Activated T-cell treated with anti-CD3 and anti-CD28 coated beads for 1 hour (primary cell): ENCODE data around the gene SERTAD3.
A peak's percentile ranks its signal among the peaks of the same experiment; 100 is the strongest.
"Not testable (repeated sequence)": the region's sequence is repeated elsewhere in the genome, so short reads cannot be mapped to it uniquely, and the experiment has no call there.

Experiments used
- DNase-seq: peaks from one replicate; pipeline ENCODE4 v3.0.0-alpha.2; 2020; ENCODE audit warnings: low read depth

Gene SERTAD3, protein sequence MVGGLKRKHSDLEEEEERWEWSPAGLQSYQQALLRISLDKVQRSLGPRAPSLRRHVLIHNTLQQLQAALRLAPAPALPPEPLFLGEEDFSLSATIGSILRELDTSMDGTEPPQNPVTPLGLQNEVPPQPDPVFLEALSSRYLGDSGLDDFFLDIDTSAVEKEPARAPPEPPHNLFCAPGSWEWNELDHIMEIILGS

DNA sequence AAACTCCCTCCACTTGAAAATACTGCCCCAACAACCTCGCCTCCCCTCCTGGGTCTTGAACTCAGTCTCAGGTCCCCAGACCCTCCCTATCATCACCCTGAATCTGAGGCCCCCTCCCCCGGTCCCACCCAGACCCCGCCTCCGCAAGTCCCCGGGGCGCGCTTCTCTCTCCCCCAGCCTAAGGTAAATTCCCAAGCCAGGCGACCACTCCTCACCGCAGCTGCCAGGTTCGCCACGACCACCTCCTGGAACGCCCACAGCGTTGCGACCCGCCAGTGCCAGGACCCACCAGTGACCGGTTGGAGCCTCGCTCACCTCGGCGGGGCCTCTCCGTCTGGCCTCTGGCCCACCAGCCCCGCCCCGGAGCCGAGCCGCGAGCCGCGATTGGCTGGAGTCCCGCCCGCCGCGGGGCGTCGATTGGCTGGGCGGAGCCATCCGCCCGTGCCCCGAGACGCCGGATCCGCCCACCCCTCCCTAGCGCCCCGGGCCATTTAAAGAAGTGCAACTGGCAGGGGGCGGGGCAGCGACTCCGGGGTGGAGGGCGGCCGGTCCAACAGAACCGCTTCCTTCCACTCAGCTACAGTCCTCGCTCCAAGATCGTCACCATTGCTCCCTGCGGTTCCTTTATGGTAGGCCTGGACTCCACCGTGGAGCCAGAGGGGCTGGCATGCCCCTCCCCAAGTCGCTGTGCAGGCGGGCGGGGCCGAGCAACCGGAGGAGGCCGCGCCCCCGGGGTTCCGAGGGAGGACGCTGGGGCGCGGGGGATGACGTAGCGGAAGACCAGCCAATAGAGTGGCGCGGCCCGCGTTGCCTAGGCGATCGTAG is at the start of gene SERTAD3:
TSS of gene SERTAD3 (minus strand) at position 336 of the 825 bp plus-strand sequence. CDS start 2,255 bp downstream, outside the sequence.
- peak; percentile 96 for DNase-seq

DNA sequence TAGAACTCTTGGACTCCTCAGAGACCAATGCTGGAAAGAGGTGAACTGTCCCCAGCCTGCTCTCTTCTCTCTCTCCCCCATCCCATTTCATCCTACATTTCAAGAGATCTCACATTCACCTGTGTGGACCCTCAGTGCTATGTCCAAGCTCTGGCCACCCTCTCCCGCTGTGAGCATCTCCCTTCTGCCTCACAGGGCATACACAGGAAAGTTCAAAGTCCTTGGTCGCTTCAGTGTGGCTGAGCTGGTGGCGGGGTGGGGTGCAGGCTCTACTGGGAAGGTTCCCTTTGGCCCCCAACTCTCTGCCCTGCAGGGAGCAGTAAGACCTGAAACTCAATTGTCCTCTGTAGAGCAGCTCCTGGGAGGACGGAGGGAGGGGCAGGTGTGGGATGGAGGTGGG is 49.6 kb upstream of the SERTAD3 start:
- no peak for DNase-seq

DNA sequence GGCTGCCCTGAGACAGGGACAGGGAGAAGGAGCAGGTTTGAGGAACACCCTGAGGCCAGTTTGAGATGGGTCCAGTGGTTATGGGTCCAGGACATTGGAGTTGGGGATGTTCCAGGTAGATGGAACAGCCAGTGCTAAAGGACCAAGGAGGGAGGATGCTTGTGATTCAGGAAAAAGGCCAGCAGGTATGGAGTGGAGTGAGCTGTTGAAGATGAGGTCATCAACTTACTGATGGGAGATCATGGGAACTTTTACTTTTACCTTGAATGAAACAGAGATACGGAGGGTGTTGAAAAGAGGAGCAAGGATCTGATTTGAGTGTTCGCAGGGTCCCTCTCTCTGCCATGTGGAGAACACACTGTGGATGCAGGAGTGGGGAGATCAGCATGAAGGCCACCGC is 48.1 kb upstream of the SERTAD3 start:
- DNase-seq = no peak

DNA sequence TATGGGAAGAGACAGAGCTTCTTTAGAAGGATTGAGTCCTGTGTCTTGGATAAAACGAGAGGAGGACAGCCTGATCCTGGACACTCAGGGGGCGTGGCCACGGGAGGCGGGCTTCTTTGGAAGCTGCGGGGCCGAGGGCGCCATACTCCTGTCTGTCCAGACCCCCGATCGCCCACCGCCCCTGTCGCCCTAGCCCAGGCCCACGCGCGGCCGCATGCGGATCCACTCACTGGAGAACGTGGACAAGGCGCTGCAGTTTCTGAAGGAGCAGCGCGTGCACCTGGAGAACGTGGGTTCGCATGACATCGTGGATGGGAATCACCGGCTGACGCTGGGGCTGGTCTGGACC is 45.7 kb upstream of the SERTAD3 start:
- no peak for DNase-seq

DNA sequence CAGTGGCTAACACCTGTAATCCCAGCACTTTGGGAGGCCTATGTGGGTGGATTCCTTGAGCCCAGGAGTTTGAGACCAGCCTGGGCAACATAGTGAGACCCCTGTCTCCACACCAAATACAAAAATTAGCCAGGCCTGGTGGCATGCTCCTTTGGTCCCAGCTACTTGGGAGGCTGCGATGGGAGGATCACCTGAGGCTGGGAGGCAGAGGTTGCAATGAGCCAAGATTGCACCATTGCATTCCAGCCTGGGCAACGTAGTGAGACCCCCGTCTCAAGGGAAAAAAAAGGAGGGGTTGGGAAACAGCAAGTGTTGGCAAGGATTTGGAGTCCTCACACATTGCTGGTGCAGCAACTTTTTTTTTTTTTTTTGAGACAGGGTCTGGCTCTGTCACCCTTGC is 41.9 kb upstream of the SERTAD3 start:
- no peak for DNase-seq

DNA sequence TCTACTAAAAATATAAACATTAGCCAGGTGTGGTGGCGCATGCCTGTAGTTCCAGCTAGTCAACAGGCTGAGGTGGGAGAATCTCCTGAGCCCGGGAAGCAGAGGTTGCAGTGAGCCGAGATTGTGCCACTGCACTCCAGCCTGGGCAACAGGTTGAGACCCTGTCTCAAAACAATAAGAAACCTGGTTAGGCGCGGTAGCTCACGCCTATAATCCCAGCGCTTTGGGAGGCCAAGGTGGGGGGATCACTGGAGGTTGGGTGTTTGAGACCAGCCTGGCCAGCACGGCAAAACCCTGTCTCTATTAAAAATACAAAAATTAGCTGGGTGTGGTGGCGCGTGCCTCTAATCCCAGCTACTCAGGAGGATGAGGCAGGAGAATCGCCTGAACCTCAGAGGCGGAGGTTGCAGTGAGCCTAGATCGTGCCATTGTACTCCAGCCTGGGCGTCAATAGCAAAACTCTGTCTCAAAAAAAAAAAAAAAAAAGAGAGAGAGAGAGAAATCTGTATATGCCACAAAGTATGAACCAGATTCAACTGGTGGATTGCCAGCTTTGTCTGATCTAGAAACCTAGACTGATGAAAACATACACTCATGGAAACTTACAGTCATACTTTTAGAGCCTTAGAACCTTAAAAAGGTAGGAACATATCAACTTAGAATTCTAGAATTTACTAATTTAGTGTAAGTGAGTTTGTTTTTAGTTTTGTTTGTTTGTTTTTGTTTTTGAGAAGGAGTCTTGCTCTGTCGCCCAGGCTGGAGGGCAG is 31.9 kb upstream of the SERTAD3 start:
- not testable (repeated sequence) for DNase-seq

DNA sequence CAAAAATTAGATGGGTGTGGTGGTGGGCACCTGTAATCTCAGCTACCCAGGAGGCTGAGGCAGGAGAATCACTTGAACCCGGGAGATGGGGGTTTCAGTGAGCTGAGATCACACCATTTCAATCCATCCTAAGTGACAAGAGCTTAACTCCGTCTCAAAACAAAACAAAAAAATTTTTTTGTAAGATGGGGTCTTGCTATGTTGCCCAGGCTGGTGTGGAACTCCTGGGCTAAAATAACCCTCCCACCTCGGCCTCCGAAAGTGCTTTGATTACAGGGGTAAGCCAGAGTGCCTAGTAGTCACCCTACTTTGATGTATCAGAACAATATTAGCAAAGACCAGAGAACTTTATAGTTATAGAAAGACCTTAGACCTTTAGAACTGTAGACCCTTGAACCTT is 30.6 kb upstream of the SERTAD3 start:
- no peak for DNase-seq

DNA sequence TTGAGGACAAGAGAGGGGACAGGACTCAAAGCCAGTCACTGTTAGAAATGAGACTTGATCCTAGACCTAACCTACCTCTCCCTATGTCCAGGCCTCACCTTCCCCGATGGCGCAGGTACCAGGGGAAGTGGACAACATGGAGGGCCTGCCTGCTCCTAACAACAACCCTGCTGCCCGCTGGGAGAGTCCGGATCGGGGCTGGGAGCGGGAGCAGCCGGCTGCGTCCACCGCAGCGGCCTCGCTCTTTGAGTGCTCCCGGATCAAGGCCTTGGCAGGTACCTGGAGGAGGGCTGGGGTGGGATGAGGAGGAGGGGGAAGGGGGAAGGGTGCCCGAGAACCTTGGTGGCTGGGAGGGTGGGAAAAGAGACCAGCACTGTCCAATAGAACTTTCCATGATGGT is 28.4 kb upstream of the SERTAD3 start:
- no peak for DNase-seq

DNA sequence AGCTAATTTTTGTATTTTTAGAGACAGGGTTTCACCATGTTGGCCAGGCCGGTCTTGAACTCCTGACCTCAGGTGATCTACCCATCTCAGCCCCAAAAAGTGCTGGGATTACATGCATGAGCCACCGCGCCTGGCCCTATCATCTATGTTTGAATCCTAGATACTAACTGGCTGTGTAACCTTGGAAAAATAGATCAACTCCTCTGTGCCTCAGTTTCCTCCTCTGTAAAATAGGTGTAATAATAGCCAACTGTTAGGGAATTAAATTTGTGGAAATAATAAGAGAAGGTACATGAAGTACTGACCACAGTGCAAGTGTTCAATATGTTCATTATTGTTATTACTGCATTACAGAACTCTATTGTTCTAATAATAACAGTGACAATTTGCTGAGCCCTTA is 27.0 kb upstream of the SERTAD3 start:
- DNase-seq = no peak

DNA sequence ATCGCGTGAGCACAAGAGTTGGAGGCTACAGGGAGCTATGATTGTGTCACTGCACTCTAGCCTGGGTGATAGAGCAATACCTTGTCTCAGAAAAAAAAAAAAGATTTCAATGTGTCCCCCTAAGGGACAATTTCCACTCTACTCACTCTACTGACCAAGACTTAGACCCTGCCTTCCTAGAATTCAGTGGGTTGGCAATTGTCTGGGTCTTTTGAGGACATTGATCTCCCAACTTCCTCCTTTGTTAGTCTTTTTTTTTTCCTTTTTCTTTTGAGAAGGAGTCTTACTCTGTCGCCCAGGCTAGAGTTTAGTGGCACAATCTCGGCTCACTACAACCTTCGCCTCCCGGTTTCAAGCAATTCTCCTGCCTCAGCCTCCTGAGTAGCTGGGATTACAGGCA is 24.9 kb upstream of the SERTAD3 start:
- DNase-seq = no peak

DNA sequence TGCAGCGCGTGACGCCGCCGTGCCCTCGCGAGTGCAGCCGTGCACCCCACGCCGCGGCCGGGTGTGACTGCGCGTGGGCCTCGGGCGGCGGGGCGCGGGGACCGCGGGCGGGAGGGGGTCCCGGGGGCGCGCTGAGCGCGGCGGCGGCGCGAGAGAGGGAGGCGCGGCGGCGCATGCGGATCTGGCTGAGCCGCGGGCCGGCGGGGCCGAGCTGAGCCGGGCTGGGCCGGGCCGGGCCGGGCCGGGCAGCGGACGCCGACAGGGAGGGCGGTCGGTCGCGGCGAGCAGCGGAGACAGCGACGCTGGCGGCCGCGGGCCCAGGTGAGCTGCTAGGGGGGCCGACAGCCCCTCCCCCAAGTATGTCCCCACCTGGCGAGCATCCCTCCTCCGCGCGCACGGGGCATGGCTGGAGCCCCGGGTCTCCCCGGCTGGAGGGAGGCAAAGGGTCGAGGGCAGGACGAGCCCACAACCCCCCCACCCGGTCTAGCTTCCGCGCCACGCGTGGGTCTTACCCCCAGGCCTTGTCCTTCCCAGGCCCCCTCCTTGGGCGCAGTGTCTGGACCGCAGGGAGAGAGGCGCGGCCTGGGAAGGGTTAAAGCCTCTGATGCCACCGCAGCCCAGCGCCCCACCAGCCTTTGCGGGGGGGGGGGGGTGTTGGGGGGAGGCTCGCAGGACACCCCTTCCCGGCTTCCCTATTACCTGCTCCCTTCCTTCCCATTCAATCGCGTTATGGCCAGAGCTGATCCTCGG is 23.0 kb upstream of the SERTAD3 start, which contains the start of gene SPTBN4:
TSS of gene SPTBN4 (plus strand) at position 17 of the 750 bp plus-strand sequence. CDS start 5,621 bp downstream, outside the sequence.
- no peak for DNase-seq

DNA sequence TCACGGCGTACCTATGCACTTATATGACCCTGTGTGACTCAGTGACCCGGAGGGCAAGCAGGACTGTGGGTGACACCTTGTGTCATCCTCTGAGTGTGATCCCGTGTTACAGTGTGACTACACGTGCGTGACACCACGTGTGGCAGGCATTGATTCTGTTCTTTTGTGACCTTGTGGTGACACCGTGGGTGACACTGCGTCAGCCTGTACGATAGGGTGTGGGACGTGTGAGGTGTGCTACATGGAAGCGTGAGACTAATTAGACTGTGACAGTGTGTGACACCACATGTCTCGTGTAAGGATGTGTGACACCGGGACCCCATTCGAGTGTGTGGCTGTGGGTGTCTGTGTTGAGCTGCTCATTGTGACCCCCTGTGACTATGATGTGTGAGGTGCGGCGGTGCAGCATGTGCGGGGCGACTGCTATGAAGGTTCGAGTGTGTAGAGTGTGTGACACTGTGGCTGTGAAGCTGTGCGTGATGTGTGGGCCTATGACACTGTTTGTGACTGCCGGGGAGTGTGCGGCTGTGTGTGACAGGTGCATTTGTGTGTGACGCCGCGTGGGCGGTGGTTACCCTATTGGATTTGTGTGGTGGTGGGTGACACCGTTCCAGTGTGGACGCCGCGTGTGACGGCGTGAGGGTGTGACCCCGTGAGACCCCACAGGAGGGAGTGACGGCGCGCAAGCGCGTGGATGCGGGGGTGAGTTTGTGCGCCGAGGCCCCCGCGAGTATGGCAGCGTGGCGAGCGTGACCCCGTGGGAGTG is 22.3 kb upstream of the SERTAD3 start:
- peak; percentile 22 for DNase-seq

DNA sequence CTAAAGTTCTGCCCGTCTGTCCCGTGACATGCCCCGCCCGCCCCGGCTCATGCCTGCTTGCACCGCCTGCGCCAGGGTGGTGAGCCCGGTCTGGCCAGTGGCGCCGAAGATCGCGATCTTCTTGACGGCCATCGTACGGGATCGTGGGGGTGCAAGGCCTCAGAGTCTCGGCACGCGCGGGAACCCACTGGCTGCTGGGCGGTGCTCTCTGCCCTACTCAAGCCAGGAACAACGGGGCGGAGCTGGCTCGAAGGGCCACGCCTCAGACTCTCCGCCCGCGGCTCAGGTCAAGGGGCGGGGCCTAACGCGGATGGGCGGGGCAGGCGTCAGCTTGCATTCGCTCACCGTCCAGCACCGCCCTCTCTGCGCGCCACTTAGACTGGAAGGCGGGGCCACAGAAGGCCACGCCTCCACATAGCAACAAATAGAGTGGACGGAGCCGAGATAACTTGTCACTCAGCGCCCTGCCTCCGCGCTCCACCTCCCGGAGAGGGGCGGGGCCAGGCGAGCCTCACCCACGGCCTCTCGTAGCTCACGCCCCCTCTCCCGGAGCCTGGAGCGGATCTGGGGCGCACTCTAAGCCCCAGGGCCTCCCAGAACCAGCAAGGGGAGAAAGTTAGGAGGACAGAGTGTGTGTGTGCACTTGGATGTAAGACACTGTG is 21.6 kb upstream of the SERTAD3 start, which contains the start of gene BLVRB:
TSS of gene BLVRB (minus strand) at position 189 of the 662 bp plus-strand sequence. CDS start at position 132, 57 bp downstream.
- peak; percentile 100 for DNase-seq

DNA sequence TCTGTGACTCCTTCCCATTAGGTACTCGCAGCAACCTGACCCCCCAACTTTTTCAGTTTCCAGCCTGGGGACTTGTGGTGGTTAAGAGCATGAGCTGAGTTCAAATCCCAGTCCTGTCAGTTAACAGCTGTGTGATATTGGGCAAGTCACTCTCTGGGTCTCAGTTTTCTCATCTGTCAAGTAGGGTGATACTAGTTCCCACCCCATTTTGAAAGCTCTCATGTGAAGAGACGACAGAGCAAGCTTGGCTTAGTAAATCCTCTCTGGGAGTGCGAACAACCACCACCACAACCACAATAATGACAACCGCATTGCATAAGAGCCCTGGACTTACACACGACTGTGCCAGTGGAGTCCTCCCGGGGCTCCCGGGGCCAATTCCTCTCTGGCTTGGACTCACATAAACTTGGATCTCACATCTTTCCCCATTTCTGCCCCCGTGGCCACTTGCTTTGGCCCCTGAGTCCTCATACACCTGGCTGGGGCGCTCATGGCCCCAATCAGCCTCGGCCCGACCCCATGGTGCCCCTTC is 21.0 kb upstream of the SERTAD3 start:
- DNase-seq = no peak

DNA sequence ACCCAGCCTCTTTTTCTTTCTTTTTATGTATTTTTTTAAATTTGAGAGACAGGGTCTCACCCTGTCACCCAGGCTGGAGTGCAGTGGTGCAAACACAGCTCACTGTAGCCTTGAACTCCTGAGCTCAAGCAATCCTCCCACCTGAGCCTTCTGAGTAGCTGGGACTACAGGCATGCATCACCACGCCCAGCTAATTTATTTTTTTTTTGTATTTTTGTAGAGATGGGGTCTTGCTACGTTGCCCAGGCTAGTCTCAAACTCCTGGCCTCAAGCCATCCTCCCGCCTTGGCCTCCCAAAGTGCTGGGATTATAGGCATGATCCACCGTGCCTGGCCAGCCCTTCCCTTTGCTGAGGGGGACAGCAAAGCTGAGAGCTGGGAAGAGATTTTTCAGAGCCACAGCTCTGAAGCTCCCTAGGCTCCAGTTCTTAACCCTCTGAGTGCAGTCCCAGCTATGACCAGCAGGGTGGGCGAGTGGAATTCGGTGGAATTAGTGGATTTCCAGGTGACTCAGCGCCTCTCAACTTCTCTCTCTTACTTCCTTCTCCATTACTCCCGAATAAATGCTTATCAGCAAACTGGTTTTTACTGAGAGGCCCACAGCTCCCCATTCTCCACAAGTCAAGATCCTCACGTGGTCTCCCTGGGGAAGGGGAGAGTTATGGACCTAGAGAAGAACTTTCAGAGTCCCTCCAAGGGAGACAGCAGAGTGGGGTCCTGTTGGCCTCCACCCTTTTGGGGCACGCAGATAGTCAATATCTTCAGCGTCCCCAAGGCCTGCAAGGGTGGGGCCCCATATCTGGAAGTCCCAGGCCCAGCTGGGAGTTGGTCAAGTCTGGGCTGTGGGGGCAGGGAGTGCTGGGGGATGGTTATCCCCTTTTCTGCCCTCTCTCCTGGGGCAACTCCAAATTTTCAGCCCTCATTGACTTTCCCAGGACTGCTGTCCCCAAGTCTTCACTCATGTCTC is 20.2 kb upstream of the SERTAD3 start:
- DNase-seq = peak; percentile 71

DNA sequence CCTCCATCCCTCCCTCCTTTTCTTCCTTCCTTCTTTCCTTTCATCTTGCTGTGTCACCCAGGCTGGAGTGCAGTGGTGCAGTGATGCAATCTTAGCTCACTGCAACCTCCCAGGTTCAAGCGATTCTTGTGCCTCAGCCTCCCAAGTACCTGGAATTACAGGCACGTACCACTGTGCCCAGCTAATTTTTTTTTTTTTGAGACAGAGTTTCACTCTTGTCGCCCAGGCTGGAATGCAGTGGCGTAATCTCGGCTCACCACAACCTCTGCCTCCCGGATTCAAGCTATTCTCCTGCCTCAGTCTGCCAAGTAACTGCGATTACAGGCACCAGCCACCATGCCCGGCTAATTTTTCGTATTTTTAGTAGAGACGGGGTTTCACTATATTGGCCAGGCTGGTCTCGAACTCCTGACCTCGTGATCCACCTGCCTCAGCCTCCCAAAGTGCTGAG is 19.5 kb upstream of the SERTAD3 start:
- not testable (repeated sequence) for DNase-seq

DNA sequence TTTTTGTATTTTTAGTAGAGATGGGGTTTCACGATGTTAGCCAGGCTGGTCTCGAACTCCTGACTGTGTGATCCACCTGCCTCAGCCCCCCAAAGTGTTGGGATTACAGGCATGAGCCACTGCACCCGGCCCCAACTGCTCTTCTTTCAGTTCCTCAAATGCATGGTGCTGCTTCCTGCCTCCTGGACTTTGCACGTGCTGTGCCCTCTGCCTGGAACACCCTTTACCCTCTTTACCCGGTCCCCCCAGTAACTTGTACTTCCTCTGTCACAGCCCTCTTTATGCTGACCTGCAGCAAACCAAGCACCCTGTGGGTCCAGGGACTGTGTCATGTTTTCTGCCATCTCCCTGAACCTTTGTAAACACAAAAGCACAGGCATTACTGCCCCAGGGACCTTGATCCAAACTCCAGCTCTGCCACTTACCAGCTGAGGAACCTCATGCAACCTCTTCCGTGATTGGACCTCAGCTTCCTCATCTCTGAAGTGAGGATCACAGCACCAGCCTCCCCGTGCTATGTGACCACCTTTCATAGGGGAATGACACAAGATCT is 17.6 kb upstream of the SERTAD3 start:
- no peak for DNase-seq

DNA sequence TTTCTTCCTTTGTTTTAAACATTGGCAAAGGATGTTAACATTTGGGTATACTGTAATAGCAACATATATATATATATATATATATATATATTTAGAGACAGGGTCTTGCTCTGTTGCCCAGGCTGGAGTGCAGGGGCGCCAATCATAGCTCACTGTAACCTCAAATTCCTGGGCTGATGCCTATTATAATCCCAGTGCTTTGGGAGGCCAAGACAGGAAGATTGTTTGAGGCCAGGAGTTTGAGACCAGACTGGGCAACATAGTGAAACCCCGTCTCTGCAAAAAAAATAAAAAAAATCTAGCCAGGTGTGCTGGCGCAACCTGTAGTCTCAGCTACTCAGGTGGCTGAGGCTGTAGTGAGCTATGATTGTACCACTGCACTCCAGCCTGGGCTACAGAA is 16.1 kb upstream of the SERTAD3 start:
- no peak for DNase-seq

DNA sequence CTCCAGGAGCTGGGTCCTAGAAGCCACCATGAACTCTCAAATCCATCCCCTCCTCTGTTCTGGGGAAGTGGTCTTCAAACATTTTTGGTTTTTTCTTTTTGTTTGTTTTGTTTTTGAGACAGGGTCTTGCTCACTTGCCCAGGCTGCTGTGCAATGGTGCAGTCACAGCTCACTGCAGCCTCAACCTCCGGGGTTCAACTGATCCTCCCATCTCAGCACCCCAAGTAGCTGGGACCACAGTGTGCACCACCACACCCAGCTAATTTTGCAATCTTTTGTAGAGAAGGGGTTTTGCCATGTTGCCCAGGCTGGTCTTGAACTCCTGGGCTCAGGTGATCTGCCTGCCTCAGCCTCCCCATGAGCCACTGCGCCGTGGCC is 14.5 kb upstream of the SERTAD3 start:
- no peak for DNase-seq
